Upper lobe of right lung (tissue), 1 donor: ENCODE results near the gene SORL1. TPM values are rescaled to one million over a fixed set of nuclear protein-coding genes. Genes with fewer than 3 reads are reported as not detected.

Source experiments
- ATAC-seq: fragments of 200-7000 bp; cut with Tn5 transposase; one replicate; pipeline ENCODE4 v1.9.1; 2020; ENCODE audit warnings: mild to moderate bottlenecking, moderate library complexity
- DNase-seq: peaks from one replicate; pipeline ENCODE4 v3.0.0-alpha.2; 2020
- H3K27ac ChIP-seq: fragments of 200-600 bp; one replicate; pipeline ENCODE4 v1.8.0; 2022
- H3K27me3 ChIP-seq: fragments of 200-600 bp; one replicate; pipeline ENCODE4 v1.8.0; 2022; ENCODE audit warnings: mild to moderate bottlenecking
- H3K36me3 ChIP-seq: fragments of 200-600 bp; one replicate; pipeline ENCODE4 v1.8.0; 2022
- H3K4me1 ChIP-seq: fragments of 200-600 bp; one replicate; pipeline ENCODE4 v1.8.0; 2022
- H3K4me3 ChIP-seq: fragments of 200-600 bp; one replicate; pipeline ENCODE4 v1.8.0; 2022; ENCODE audit warnings: mild to moderate bottlenecking
- H3K9me3 ChIP-seq: fragments of 200-600 bp; one replicate; pipeline ENCODE4 v1.8.0; 2022
- CTCF ChIP-seq: fragments of 200-600 bp; IDR thresholded peaks from one replicate; pipeline ENCODE4 v1.8.0; 2022; ENCODE audit warnings: antibody characterized with exemption
- intact Hi-C: fragments of 100-400 bp; cut with DNase I; formaldehyde crosslinking; loops from one replicate; pipeline ENCODE4 v1.11.0; 2022
- total RNA-seq: library from RNA; stranded (reverse); fragmentation: NEBNext Ultra II Directional; extraction: Animal tissue kit (Norgen Biotek cat#: 25700); gene quantifications from one replicate; pipeline ENCODE4 v1.2.1, GENCODE V29; 2021
- donor health status: DM: no; HTN: yes; CAD: no; lungs with severe emphysema.

The SORL1 gene
- total RNA-seq, 1 donor from 2014 or later: 48.3 TPM

- Histone ChIP-seq H3K27ac (no peak overlapping the region), H3K4me3 (no peak overlapping the region), H3K27me3 (no peaks in the 10 kb centered on the region), H3K36me3 (peaks cover 7% of the 10 kb centered on the region), H3K4me1 (peaks cover 7% of the 10 kb centered on the region), H3K9me3 (no peaks in the 10 kb centered on the region)
- no peak for DNase-seq
- intact Hi-C loops: no loop called here
- no peak for TF ChIP-seq CTCF
- no peak for ATAC-seq
These were observed 131.7 kb downstream of the SORL1 start for GRCh38 chr11:121583825-121584224.

GRCh38 chr11:121586750-121587149 lies 134.6 kb downstream of the SORL1 start:
- ATAC-seq (no peak), DNase-seq (no peak)
- Histone ChIP-seq H3K9me3 (no peaks in the 10 kb centered on the region), H3K4me1 (peaks cover 1% of the 10 kb centered on the region), H3K27me3 (no peaks in the 10 kb centered on the region), H3K4me3 (no peak overlapping the region), H3K27ac (no peak overlapping the region), H3K36me3 (peaks cover 9% of the 10 kb centered on the region)
- intact Hi-C loops: no loop called here
- no peak for TF ChIP-seq CTCF

GRCh38 chr11:121587182-121587581 lies 135.1 kb downstream of the SORL1 start:
- peaks cover 12% of the 10 kb centered on the region for H3K36me3 ChIP-seq
- ATAC-seq (no peak), DNase-seq (no peak)
- TF ChIP-seq CTCF: no peak
- no peaks in the 10 kb centered on the region for H3K9me3 ChIP-seq
- no peaks in the 10 kb centered on the region for H3K4me1 ChIP-seq
- H3K27ac ChIP-seq: no peak overlapping the region
- H3K27me3 ChIP-seq: no peaks in the 10 kb centered on the region
- intact Hi-C loops: no loop called here
- no peak overlapping the region for H3K4me3 ChIP-seq

GRCh38 chr11:121588747-121589146 lies 136.6 kb downstream of the SORL1 start:
- Histone ChIP-seq H3K4me3 (no peak overlapping the region), H3K27ac (no peak overlapping the region), H3K27me3 (no peaks in the 10 kb centered on the region), H3K9me3 (no peaks in the 10 kb centered on the region), H3K4me1 (no peaks in the 10 kb centered on the region), H3K36me3 (peaks cover 17% of the 10 kb centered on the region)
- ATAC-seq (no peak), DNase-seq (no peak)
- intact Hi-C loops: no loop called here
- TF ChIP-seq CTCF: no peak

DNA sequence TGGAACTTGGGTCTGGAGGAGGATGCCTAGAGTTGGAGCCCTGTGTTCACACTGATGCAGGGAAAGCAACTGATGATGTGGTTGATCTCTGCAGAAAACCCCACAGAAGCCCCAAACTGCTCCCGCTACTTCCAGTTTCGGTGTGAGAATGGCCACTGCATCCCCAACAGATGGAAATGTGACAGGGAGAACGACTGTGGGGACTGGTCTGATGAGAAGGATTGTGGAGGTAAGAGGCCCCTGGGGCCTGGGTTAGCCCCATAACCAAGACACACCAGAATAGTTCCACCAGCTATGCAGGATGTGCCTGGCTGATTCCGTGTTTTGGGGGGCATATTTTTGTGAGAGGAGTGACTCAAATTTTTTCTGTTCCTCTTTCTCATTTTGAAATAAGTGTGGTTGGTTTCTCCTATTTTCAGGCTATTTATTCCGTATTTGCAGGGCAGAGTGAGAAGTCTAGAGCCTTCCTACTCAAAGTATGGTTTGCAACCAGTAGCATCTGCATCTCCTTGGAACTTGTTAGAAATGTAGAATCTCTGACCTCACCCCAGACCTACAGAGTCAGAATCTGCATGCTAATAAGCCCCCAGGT lies 137.9 kb downstream of the SORL1 start:
- no peaks in the 10 kb centered on the region for H3K9me3 ChIP-seq
- no peak overlapping the region for H3K27ac ChIP-seq
- TF ChIP-seq CTCF: no peak
- H3K4me3 ChIP-seq: no peak overlapping the region
- H3K36me3 ChIP-seq: peaks cover 17% of the 10 kb centered on the region
- H3K27me3 ChIP-seq: no peaks in the 10 kb centered on the region
- peaks cover under 1% of the 10 kb centered on the region for H3K4me1 ChIP-seq
- intact Hi-C loops: no loop called here
- ATAC-seq (peak; percentile 28), DNase-seq (no peak)
